Stimulated activated CD4-positive, alpha-beta T cell treated with anti-CD3 and anti-CD28 coated beads, TNF-alpha, amount 100 ng/mL, for 48 hours (primary cell): Measurements from ENCODE around the gene RGS7.
"Not testable (repeated sequence)": the region's sequence is repeated elsewhere in the genome, so short reads cannot be mapped to it uniquely, and the experiment has no call there.

Experiments
- DNase-seq, 3 donors: peaks; one replicate each; pipeline ENCODE4 v3.0.0-alpha.2; 2020; ENCODE audit warnings: low read depth in 3 of 3

Gene RGS7

GRCh38 chr1:241332037-241332409, 25.0 kb downstream of the RGS7 start:
- no peak for DNase-seq

DNA sequence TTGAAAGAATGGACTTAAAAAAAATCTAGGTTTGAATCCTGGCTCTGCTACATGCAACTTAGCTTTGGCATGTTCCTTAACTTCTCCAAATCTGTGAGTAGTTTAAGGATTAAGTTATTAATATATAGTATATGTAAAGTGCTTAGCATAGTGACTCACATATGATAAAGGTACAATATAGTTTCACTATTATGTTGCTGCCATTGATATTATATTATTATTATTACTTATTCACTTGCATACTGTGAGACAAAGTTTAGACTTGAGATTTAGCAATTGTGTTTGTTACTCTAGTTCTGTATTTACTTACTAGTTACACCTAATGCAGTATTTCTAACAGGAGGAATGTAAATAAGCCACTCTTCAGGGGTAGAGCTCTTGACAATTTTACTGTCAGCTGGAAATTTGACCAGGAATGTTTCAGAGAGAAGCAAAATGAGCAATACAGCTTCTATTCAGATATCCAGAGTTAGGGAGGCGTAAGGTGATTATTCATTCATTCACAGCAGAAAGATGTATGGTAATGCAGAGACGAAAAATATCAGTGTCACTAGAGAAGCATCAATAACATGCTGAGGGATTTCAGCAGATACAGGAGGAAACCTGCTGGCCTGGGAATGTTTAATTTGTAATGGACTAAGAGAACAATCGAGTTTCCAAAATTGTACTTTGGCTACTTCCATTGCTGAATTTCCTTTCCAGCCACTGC, 25.5 kb downstream of the RGS7 start:
- DNase-seq, result no peak

DNA sequence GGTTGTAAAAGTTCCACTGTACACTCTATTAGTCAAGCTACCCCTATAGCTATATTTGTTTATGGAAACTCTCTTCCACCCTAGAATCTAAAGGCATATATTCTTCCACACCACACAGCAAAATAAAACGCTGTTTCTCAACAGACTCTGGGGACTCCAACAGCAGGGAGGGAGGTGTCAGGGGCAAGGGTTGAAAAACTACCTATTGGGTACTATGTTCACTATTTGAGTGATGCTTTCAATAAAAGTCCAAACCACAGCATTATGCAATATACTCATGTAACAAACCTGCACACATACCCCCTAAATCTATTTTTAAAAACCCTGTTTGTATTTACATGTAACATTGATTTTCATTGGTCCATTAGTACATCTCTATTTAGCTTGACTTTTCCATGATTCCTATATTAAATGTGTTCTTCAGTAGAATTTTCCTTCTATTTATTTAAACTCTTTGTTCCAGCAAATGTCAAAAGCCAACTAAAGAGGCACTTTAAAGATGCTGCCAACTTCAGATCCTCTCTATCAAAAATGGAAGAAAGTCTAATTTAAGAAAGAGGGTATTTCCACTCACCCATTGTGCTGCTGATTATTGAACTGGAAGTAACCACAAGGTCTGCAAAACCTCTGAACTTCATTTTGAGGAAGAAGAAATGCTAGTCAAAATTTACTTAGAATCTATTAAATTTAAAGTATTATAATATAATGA, 26.2 kb downstream of the RGS7 start:
- DNase-seq, result no peak

- no peak for DNase-seq
Observed at GRCh38 chr1:241325456-241325855, 31.5 kb downstream of the RGS7 start.

DNA sequence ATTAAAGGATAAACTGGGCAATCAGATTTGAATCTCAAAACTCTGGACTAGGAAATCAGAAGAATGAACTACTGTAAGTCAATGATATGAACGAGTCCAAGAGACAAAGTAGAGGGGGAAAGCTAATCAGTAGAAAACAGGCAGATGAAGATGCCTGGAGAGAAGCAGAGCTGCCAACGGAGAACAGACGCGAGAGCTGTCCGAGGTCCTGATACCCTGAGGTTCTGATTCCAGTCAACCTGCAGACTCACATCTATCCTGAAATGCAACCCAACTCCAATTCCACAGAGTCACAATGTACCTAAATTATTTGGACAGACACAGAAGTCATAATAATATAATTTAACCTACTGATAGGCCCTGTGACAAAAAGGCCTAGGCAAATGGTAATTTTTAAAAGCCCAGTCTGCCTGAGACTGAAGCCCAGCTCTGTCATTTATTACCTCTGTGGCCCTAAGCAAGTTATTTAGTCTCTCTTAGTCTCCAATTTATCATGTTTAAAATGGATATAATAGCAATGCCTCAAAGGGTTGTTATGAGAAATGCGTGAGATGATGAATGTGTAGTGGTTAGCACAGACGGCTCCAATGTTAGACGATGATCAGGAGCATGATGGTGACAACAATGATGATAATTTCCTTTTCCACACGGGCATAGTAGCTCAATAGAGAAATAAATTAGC, 33.4 kb downstream of the RGS7 start:
- DNase-seq, result no peak

DNA sequence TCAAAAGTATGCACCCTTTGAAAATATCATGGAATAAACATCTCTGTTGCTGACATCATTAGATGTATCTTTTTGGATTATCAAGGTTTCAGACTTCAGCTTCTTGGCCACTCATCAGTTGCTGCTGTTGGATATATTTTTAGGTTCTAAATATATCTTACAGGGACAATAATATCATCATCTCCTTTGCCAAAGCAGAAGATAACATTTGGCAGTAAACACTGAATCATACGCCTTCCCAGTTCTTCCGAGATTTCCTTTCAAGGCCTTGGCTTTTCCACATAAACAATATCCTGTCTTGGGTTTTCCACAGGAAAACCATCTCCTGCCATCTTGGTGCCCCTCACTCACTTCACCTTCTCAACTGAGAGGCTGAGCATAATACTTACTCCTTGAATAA, 39.3 kb downstream of the RGS7 start:
- no peak for DNase-seq

- DNase-seq, result no peak
Observed at GRCh38 chr1:241316372-241316771, 40.6 kb downstream of the RGS7 start.

GRCh38 chr1:241311056-241311746, 45.8 kb downstream of the RGS7 start:
- DNase-seq, result no peak

DNA sequence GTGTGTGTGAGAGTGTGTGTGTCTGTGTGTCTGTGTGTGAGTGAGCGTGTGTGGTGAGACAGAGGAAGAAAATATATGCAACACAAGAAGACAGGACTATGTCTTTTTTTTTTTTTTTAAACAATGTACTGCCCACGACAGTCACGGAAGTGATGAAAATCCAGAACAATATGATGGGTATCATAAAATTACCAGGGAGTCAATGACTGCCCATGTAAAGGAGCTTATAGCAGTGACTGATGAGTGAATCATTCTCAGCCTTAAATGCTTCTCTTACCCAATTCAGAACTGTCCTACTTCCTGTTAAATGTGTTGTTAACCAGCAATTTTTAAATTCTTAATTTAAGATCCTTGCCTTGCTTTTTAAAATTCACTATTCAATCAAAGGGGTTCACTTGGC, 46.6 kb downstream of the RGS7 start:
- no peak for DNase-seq

- no peak for DNase-seq
Observed at GRCh38 chr1:241309651-241310050, 47.4 kb downstream of the RGS7 start.

- no peak for DNase-seq
Observed at GRCh38 chr1:241308471-241308870, 48.5 kb downstream of the RGS7 start.

- no peak for DNase-seq
Observed at GRCh38 chr1:241308011-241308410, 49.0 kb downstream of the RGS7 start.

DNA sequence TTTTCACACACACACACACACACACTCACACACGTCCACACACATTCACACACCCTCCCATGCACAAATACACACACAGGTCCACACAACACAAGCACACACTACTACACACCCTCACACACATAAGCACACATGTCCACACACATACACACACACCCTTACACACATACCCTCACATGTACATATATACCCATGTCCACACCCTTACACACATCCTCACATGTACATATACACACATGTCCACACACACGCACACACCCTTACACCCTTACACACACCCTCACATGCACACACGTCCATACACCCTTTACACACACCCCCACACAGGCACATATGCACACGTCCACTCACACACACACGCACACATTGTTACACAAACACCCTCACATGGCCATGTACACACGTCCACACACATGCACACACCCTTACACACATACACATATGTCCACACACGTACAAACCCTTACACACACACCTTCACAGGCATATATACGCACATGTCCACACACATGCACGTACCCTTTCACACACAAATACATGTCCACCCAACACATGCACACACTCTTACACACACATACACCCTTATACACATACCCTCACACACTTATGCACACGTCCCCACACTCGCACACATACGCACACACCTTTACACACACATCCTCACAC, 50.7 kb downstream of the RGS7 start:
- no peak for DNase-seq

GRCh38 chr1:241302024-241302423, 55.0 kb downstream of the RGS7 start:
- DNase-seq, result not testable (repeated sequence)

- no peak for DNase-seq
Observed at GRCh38 chr1:241299347-241299746, 57.7 kb downstream of the RGS7 start.

GRCh38 chr1:241292973-241293372, 64.0 kb downstream of the RGS7 start:
- DNase-seq, result no peak

DNA sequence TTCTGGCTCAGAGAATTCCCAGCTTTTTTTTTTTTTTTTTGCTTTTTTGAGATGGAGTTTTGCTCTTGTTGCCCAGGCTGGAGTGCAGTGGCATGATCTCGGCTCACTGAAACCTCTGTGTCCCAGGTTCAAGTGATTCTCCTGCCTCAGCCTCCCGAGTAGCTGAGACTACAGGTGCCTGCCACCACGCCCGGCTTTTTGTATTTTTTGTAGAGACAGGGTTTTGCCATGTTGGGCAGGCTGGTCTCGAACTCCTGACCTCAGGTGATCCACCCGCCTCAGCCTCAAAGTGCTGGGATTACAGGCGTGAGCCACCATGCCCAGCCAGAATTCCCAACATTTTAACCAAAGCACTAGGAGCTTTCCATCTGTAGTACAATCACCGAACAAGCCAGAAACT, 65.5 kb downstream of the RGS7 start:
- DNase-seq, result not testable (repeated sequence)

GRCh38 chr1:241286486-241286885, 70.5 kb downstream of the RGS7 start:
- no peak for DNase-seq

DNA sequence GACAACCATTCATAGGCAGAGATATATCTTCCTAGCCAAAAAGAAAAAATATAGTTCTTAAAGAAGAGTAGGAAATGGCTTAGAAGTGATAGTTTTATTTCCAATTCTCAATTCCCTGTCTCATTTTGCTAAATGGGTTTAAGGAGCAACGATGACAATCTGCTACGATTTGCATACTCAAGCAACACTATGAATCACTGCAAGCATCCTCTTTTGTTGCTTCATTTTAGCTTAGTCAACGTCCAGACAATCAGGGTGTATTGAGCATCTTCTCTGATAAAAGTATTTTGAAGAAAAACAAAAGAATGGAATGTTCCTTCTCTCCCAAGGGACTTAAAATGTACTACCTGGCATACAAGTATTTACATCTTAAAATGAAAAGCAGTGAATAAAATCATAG, 80.6 kb downstream of the RGS7 start:
- no peak for DNase-seq

GRCh38 chr1:241275981-241276380, 81.0 kb downstream of the RGS7 start:
- DNase-seq, result no peak

- DNase-seq, result no peak
Observed at GRCh38 chr1:241275226-241275625, 81.8 kb downstream of the RGS7 start.

DNA sequence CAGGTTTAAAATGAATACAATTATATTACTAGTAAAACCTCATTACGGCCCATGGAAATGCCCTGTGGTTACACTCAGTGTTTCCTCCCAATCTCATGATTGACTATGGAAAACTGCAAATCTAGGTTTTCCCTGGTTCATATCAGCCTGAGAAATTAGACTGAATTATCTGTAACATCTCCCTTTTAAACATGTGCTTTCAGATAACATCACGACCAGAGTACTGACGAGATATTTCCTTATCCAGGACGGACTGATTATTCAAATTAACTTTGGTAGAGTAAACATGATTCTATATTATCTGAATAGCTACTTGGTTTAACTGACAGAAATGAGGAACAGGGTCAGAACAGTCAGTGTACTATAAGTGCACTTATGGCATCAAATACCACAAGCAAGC, 82.3 kb downstream of the RGS7 start:
- DNase-seq, result no peak
